GM10248 (cell line): ENCODE data around the gene CPXM2.

Source experiments
- CTCF ChIA-PET: fragments of 300-600 bp; sonication (Branson Sonifier 250); formaldehyde crosslinking; extraction: SDS; loops from one replicate; lab custom pipeline; 2021; ENCODE audit warnings: antibody characterized with exemption; lab: Yijun Ruan, JAX
- POLR2A ChIA-PET: fragments of 350-650 bp; sonication (Branson Sonifier 250); formaldehyde crosslinking; extraction: SDS; loops from one replicate; lab custom pipeline; 2020; ENCODE audit warnings: antibody characterized with exemption; lab: Yijun Ruan, JAX
- DNase-seq: peaks from one replicate; pipeline ENCODE4 v3.0.0; 2012; ENCODE audit errors: extremely low spot score
- TF ChIP-seq, protein P1 (sequence below): IDR thresholded peaks from 2 replicates; pipeline ENCODE4 v1.5.1; 2012; ENCODE audit warnings: mild to moderate bottlenecking, low read depth; ENCODE audit errors: extremely low read depth, missing control alignments, control extremely low read depth

The CPXM2 gene

DNA sequence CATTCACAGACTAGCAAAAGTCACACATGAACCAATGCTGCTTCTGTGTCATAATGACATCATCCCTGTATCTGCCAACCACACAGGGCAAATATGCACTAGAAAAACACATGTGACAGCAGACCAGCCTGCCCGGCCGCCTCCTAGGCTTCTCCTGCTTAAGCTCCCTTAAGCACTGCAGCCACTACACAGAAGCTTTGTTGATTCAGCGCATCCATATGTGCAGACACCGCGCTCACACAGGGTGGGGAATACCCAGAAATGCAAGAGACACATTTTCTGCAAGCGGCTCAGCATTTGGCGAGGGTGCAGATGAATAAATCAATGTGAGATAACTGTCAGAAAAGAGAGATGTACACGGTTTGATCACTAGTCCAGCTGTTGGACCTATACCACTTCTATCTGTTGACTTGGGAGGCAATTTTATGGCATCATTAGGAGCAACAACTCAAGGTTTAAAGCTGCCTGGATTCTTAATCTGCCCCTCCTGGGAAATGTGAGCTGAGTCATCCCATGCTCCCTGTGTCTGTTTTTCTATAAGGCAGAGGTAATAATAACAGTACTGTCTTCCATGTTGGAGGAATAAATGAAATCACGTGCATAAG, 33.4 kb downstream of the CPXM2 start:
- TF ChIP-seq, protein P1, sequence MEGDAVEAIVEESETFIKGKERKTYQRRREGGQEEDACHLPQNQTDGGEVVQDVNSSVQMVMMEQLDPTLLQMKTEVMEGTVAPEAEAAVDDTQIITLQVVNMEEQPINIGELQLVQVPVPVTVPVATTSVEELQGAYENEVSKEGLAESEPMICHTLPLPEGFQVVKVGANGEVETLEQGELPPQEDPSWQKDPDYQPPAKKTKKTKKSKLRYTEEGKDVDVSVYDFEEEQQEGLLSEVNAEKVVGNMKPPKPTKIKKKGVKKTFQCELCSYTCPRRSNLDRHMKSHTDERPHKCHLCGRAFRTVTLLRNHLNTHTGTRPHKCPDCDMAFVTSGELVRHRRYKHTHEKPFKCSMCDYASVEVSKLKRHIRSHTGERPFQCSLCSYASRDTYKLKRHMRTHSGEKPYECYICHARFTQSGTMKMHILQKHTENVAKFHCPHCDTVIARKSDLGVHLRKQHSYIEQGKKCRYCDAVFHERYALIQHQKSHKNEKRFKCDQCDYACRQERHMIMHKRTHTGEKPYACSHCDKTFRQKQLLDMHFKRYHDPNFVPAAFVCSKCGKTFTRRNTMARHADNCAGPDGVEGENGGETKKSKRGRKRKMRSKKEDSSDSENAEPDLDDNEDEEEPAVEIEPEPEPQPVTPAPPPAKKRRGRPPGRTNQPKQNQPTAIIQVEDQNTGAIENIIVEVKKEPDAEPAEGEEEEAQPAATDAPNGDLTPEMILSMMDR: no peak
- CTCF ChIA-PET: no interaction called here
- no peak for DNase-seq
- POLR2A ChIA-PET: no interaction called here

GRCh38 chr10:123857616-123858015, 34.0 kb downstream of the CPXM2 start:
- POLR2A ChIA-PET: no interaction called here
- CTCF ChIA-PET: no interaction called here
- no peak for DNase-seq
- TF ChIP-seq, protein P1: no peak

- no peak for DNase-seq
- CTCF ChIA-PET: no interaction called here
- TF ChIP-seq, protein P1: no peak
- POLR2A ChIA-PET: no interaction called here
These were observed 36.5 kb downstream of the CPXM2 start for GRCh38 chr10:123855008-123855684.

- TF ChIP-seq, protein P1: no peak
- DNase-seq: no peak
- POLR2A ChIA-PET: no interaction called here
- CTCF ChIA-PET: no interaction called here
These were observed 37.1 kb downstream of the CPXM2 start for GRCh38 chr10:123854498-123854897.

- CTCF ChIA-PET: no interaction called here
- POLR2A ChIA-PET: no interaction called here
- TF ChIP-seq, protein P1: no peak
- no peak for DNase-seq
These were observed 37.6 kb downstream of the CPXM2 start for GRCh38 chr10:123854003-123854402.

DNA sequence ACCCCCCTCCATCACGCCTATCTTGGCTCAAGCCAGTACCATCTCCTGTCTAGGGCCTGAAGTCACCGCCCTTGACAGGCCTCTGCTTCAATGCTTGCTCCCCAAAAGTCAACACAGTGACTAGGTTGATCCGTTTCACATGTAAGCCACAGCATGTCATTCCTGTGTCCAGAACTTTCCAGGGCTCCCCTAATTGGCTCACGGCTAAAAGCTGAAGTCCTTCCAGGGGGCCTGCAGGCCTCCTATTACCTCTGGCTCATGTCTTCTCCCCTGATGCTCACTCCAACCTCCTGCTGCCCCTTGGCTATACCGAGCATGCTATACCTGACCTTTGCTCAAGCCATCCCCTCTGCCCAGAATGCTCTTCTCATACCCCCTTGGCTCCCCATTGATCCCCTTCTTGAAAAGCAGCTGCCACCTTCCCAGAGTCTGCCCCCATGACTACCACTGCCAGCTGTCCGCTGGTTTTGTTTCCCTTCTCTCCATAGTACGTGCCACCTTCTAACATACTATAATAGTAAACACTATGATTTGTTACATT, 39.1 kb downstream of the CPXM2 start:
- TF ChIP-seq, protein P1: no peak
- ChIA-PET POLR2A (no interaction called here), CTCF (no interaction called here)
- DNase-seq: no peak
